HEK293 (cell line): ENCODE results near the gene NRP1.

Experiments
- CTCF ChIA-PET: fragments of 350-600 bp; formaldehyde crosslinking; extraction: SDS; loops from one replicate; lab custom pipeline; 2021; ENCODE audit warnings: antibody characterized with exemption; lab: Yijun Ruan, JAX
- POLR2A ChIA-PET: fragments of 300-600 bp; formaldehyde crosslinking; extraction: SDS; loops from one replicate; lab custom pipeline; 2020; ENCODE audit warnings: antibody characterized with exemption, inconsistent platforms; lab: Yijun Ruan, JAX
- H3K27ac ChIP-seq: fragments of 200-500 bp; sonication (Bioruptor generic); 2 replicates; pipeline ENCODE4 v1.5.1; 2014; ENCODE audit warnings: low read depth, low read length, control low read depth, inconsistent platforms; ENCODE audit errors: extremely low read depth
- H3K36me3 ChIP-seq, 2 experiments: fragments of 200-500 bp in 1 of 2; sonication (Bioruptor generic) in 1 of 2; 1 replicate in 1 of 2; 2 replicates in 1 of 2; pipeline ENCODE4 v1.5.1; 2014 to 2017; ENCODE audit warnings: inconsistent platforms in 2 of 2, low read length in 2 of 2; ENCODE audit not compliant: control insufficient read depth in 2 of 2, insufficient read depth in 1 of 2
- H3K4me1 ChIP-seq: fragments of 200-500 bp; sonication (Bioruptor generic); 2 replicates; pipeline ENCODE4 v1.5.1; 2014; ENCODE audit warnings: mild to moderate bottlenecking, low read length, inconsistent platforms; ENCODE audit not compliant: control insufficient read depth, insufficient read depth
- H3K4me3 ChIP-seq: 2 replicates; pipeline ENCODE4 v1.5.1; 2011; ENCODE audit warnings: low read depth, mild to moderate bottlenecking, control low read depth, low read length, moderate library complexity
- H3K9me3 ChIP-seq: fragments of 200-500 bp; sonication (Bioruptor generic); 2 replicates; pipeline ENCODE4 v1.5.1; 2014; ENCODE audit warnings: low read depth, low read length, inconsistent platforms; ENCODE audit not compliant: control insufficient read depth, insufficient read depth
- GLI4 ChIP-seq: fragments of 450-650 bp; formaldehyde crosslinking; IDR thresholded peaks from 2 replicates; pipeline ENCODE4 v1.5.1; 2016; ENCODE audit warnings: missing biosample characterization, missing genetic modification characterization
- GLIS1 ChIP-seq: fragments of 450-650 bp; formaldehyde crosslinking; IDR thresholded peaks from 2 replicates; pipeline ENCODE4 v1.5.1; 2016; ENCODE audit warnings: missing biosample characterization, missing genetic modification characterization
- HOXA7 ChIP-seq: sonication (generic); formaldehyde crosslinking; IDR thresholded peaks from 2 replicates; pipeline ENCODE4 v1.8.1; 2022; ENCODE audit warnings: missing genetic modification reagents, borderline replicate concordance
- KLF8 ChIP-seq: fragments of 450-650 bp; formaldehyde crosslinking; IDR thresholded peaks from 2 replicates; pipeline ENCODE4 v1.5.1; 2016; ENCODE audit warnings: missing biosample characterization, missing genetic modification characterization
- ZBTB17 ChIP-seq: fragments of 450-650 bp; formaldehyde crosslinking; IDR thresholded peaks from 2 replicates; pipeline ENCODE4 v1.5.1; 2016; ENCODE audit warnings: missing biosample characterization, missing genetic modification characterization
- ZBTB48 ChIP-seq: fragments of 450-650 bp; formaldehyde crosslinking; IDR thresholded peaks from 2 replicates; pipeline ENCODE4 v1.5.1; 2016; ENCODE audit warnings: missing biosample characterization, missing genetic modification characterization
- ZBTB7A ChIP-seq: fragments of 450-650 bp; formaldehyde crosslinking; IDR thresholded peaks from 2 replicates; pipeline ENCODE4 v1.5.1; 2016; ENCODE audit warnings: low read depth, missing biosample characterization, missing genetic modification characterization
- ZFHX2 ChIP-seq: fragments of 450-650 bp; formaldehyde crosslinking; conservative IDR thresholded peaks from 2 replicates; pipeline ENCODE4 v1.5.1; 2016; ENCODE audit warnings: missing biosample characterization, missing genetic modification characterization
- ZNF169 ChIP-seq: fragments of 450-650 bp; formaldehyde crosslinking; IDR thresholded peaks from 2 replicates; pipeline ENCODE4 v1.5.1; 2016; ENCODE audit warnings: missing biosample characterization, missing genetic modification characterization
- ZNF214 ChIP-seq: fragments of 450-650 bp; formaldehyde crosslinking; IDR thresholded peaks from 2 replicates; pipeline ENCODE4 v1.5.1; 2017; ENCODE audit warnings: missing biosample characterization, mild to moderate bottlenecking, missing genetic modification characterization, borderline replicate concordance
- ZNF274 ChIP-seq, 2 experiments: fragments of 200-500 bp in 1 of 2; fragments of 450-650 bp in 1 of 2; sonication (Bioruptor generic) in 1 of 2; formaldehyde crosslinking in 1 of 2; IDR thresholded peaks; 2 replicates each; pipeline versions ENCODE4 v1.5.1 to v1.6.1; 2014 to 2016; ENCODE audit warnings: borderline replicate concordance in 1 of 2, inconsistent platforms in 1 of 2, low read length in 1 of 2, missing biosample characterization in 1 of 2, missing genetic modification characterization in 1 of 2
- ZNF292 ChIP-seq: fragments of 450-650 bp; formaldehyde crosslinking; IDR thresholded peaks from 2 replicates; pipeline ENCODE4 v1.5.1; 2016; ENCODE audit warnings: low read depth, missing biosample characterization, missing genetic modification characterization, borderline replicate concordance
- ZNF324 ChIP-seq: fragments of 450-650 bp; formaldehyde crosslinking; IDR thresholded peaks from 2 replicates; pipeline ENCODE4 v1.5.1; 2016; ENCODE audit warnings: missing biosample characterization, missing genetic modification characterization
- ZNF335 ChIP-seq: fragments of 450-650 bp; formaldehyde crosslinking; conservative IDR thresholded peaks from 2 replicates; pipeline ENCODE4 v1.5.1; 2016; ENCODE audit warnings: missing biosample characterization, missing genetic modification characterization
- ZNF426 ChIP-seq: fragments of 450-650 bp; formaldehyde crosslinking; IDR thresholded peaks from 2 replicates; pipeline ENCODE4 v1.5.1; 2017; ENCODE audit warnings: missing biosample characterization, missing genetic modification characterization, mild to moderate bottlenecking, inconsistent platforms, moderate library complexity
- ZNF48 ChIP-seq: fragments of 450-650 bp; formaldehyde crosslinking; IDR thresholded peaks from 2 replicates; pipeline ENCODE4 v1.5.1; 2016; ENCODE audit warnings: missing biosample characterization, missing genetic modification characterization
- ZNF501 ChIP-seq: fragments of 450-650 bp; formaldehyde crosslinking; IDR thresholded peaks from 2 replicates; pipeline ENCODE4 v1.5.1; 2016; ENCODE audit warnings: missing biosample characterization, missing genetic modification characterization
- ZNF664 ChIP-seq: fragments of 450-650 bp; formaldehyde crosslinking; IDR thresholded peaks from 2 replicates; pipeline ENCODE4 v1.5.1; 2016; ENCODE audit warnings: missing biosample characterization, missing genetic modification characterization
- ZNF670 ChIP-seq: fragments of 450-650 bp; formaldehyde crosslinking; IDR thresholded peaks from 2 replicates; pipeline ENCODE4 v1.5.1; 2016; ENCODE audit warnings: missing biosample characterization, missing genetic modification characterization, low read depth
- TF ChIP-seq, protein P1 (sequence below): IDR thresholded peaks from 2 replicates; pipeline ENCODE4 v1.6.1; 2011; ENCODE audit warnings: mild to moderate bottlenecking, low read depth, low read length, borderline replicate concordance
- TF ChIP-seq, protein P2 (sequence below): fragments of 450-650 bp; formaldehyde crosslinking; IDR thresholded peaks from 2 replicates; pipeline ENCODE4 v1.5.1; 2016; ENCODE audit warnings: missing biosample characterization, missing genetic modification characterization, low read depth
- TF ChIP-seq, protein P3 (sequence below): fragments of 450-650 bp; formaldehyde crosslinking; IDR thresholded peaks from 2 replicates; pipeline ENCODE4 v1.5.1; 2016; ENCODE audit warnings: missing biosample characterization, missing genetic modification characterization
- TF ChIP-seq, protein P4 (sequence below): fragments of 450-650 bp; formaldehyde crosslinking; IDR thresholded peaks from 2 replicates; pipeline ENCODE4 v1.5.1; 2016; ENCODE audit warnings: missing biosample characterization, missing genetic modification characterization

The NRP1 gene

DNA sequence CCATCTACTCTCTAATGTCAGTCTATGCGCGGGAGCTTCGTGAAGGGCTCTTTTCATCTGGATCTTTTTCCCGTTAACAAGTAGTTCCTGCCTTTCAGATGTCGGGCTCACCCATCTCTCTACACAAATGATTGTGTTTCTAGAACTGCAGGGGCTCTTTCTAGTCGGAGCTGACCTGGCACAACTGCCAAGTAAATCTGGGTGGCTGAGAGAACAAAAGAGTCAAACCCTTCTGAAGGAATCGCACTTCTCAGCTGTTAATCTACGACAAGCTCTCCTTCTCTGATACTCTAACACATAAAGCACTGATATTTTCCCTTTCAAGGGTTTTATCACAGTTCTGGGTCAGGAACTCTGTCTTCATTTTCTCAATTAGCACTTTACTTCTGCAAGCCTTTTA is 144.7 kb downstream of the NRP1 start (continued):
- TF ChIP-seq, protein P1, sequence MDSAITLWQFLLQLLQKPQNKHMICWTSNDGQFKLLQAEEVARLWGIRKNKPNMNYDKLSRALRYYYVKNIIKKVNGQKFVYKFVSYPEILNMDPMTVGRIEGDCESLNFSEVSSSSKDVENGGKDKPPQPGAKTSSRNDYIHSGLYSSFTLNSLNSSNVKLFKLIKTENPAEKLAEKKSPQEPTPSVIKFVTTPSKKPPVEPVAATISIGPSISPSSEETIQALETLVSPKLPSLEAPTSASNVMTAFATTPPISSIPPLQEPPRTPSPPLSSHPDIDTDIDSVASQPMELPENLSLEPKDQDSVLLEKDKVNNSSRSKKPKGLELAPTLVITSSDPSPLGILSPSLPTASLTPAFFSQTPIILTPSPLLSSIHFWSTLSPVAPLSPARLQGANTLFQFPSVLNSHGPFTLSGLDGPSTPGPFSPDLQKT: no peak
- TF ChIP-seq ZBTB48 (tag by site-specific recombination): no peak
- TF ChIP-seq ZNF324 (tag by site-specific recombination): no peak
- TF ChIP-seq GLI4 (tag by site-specific recombination): no peak
- TF ChIP-seq ZNF214 (tag by site-specific recombination): no peak
- TF ChIP-seq, all 188 proteins: peak for 0

DNA sequence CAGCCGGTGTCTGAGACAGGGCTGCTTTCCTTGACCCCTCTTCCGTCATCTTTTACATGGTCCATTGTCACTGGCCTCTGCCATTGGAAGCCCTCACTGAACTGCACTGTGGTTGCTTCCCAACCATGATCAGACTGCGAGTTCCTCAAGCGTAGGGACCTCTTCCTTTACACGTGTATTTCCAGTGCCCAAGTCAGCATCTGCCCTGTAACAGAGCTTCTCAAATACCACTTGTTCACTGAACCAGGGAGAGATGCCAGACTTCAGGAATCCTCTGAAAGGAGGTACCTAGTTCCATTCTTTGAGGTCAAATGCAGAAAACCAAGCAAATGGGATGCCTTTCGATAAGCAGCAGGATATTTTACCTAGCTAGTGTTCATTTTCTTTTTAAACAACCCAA is 145.1 kb downstream of the NRP1 start:
- TF ChIP-seq, protein P2, sequence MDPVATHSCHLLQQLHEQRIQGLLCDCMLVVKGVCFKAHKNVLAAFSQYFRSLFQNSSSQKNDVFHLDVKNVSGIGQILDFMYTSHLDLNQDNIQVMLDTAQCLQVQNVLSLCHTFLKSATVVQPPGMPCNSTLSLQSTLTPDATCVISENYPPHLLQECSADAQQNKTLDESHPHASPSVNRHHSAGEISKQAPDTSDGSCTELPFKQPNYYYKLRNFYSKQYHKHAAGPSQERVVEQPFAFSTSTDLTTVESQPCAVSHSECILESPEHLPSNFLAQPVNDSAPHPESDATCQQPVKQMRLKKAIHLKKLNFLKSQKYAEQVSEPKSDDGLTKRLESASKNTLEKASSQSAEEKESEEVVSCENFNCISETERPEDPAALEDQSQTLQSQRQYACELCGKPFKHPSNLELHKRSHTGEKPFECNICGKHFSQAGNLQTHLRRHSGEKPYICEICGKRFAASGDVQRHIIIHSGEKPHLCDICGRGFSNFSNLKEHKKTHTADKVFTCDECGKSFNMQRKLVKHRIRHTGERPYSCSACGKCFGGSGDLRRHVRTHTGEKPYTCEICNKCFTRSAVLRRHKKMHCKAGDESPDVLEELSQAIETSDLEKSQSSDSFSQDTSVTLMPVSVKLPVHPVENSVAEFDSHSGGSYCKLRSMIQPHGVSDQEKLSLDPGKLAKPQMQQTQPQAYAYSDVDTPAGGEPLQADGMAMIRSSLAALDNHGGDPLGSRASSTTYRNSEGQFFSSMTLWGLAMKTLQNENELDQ (tag by site-specific recombination): no peak
- TF ChIP-seq GLIS1 (tag by site-specific recombination) (no peak), ZNF670 (tag by site-specific recombination) (no peak), ZNF292 (tag by site-specific recombination) (no peak), HOXA7 (CRISPR knock-in tag) (no peak), ZNF335 (no peak), ZNF426 (no peak), ZBTB7A (tag by site-specific recombination) (no peak), ZNF274 (IDR thresholded peaks at IDR 0.05; ENCODE audit: low read length) (no peak), ZNF274 (tag by site-specific recombination; IDR thresholded peaks at IDR 0.05; ENCODE audit: borderline replicate concordance) (no peak), ZNF501 (tag by site-specific recombination) (no peak), ZBTB17 (tag by site-specific recombination) (no peak), ZNF48 (no peak), ZFHX2 (tag by site-specific recombination) (no peak), ZNF169 (tag by site-specific recombination) (no peak), KLF8 (tag by site-specific recombination) (no peak), ZNF664 (tag by site-specific recombination) (no peak)
- TF ChIP-seq, protein P3, sequence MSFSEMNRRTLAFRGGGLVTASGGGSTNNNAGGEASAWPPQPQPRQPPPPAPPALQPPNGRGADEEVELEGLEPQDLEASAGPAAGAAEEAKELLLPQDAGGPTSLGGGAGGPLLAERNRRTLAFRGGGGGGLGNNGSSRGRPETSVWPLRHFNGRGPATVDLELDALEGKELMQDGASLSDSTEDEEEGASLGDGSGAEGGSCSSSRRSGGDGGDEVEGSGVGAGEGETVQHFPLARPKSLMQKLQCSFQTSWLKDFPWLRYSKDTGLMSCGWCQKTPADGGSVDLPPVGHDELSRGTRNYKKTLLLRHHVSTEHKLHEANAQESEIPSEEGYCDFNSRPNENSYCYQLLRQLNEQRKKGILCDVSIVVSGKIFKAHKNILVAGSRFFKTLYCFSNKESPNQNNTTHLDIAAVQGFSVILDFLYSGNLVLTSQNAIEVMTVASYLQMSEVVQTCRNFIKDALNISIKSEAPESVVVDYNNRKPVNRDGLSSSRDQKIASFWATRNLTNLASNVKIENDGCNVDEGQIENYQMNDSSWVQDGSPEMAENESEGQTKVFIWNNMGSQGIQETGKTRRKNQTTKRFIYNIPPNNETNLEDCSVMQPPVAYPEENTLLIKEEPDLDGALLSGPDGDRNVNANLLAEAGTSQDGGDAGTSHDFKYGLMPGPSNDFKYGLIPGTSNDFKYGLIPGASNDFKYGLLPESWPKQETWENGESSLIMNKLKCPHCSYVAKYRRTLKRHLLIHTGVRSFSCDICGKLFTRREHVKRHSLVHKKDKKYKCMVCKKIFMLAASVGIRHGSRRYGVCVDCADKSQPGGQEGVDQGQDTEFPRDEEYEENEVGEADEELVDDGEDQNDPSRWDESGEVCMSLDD: no peak
- TF ChIP-seq, protein P4, sequence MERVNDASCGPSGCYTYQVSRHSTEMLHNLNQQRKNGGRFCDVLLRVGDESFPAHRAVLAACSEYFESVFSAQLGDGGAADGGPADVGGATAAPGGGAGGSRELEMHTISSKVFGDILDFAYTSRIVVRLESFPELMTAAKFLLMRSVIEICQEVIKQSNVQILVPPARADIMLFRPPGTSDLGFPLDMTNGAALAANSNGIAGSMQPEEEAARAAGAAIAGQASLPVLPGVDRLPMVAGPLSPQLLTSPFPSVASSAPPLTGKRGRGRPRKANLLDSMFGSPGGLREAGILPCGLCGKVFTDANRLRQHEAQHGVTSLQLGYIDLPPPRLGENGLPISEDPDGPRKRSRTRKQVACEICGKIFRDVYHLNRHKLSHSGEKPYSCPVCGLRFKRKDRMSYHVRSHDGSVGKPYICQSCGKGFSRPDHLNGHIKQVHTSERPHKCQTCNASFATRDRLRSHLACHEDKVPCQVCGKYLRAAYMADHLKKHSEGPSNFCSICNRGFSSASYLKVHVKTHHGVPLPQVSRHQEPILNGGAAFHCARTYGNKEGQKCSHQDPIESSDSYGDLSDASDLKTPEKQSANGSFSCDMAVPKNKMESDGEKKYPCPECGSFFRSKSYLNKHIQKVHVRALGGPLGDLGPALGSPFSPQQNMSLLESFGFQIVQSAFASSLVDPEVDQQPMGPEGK: no peak
- H3K9me3 ChIP-seq: no peaks in the 10 kb centered on the region
- H3K27ac ChIP-seq: no peak overlapping the region
- POLR2A ChIA-PET: no interaction called here
- peaks cover 9% of the 10 kb centered on the region for H3K4me1 ChIP-seq
- H3K4me3 ChIP-seq: no peak overlapping the region
- peaks cover 3 to 26% of the 10 kb centered on the region in 2 experiments; a peak in 2 of 3 replicates for H3K36me3 ChIP-seq
- CTCF ChIA-PET: interaction anchor here (0.6 to 1.4 kb wide), 3 partner anchors 10 to 1449 kb away, joined by 3 read pairs; no protein-coding TSS in a partner anchor
